ENCODE data around the gene MICAL3.

- TF ChIP-seq CTCF (IDR thresholded peaks at IDR 0.05): no peak
- TF ChIP-seq EZH2phosphoT487 (IDR thresholded peaks at IDR 0.05): no peak
- no peak for TF ChIP-seq EZH2 (IDR thresholded peaks at IDR 0.05)
Observed at GRCh38 chr22:17818649-17819048, 205.7 kb downstream of the MICAL3 start.

All from neural progenitor cell (in vitro differentiated cells).